ENCODE data around the gene SEPHS1.
"Not testable (repeated sequence)": the region's sequence is repeated elsewhere in the genome, so short reads cannot be mapped to it uniquely, and the experiment has no call there.

GRCh38 chr10:13379061-13379460 is 31.0 kb upstream of the SEPHS1 start:
- not testable (repeated sequence) for TF ChIP-seq CTCF (conservative IDR thresholded peaks at IDR 0.05); EZH2 (IDR thresholded peaks at IDR 0.05; ENCODE audit: low read depth)
